ENCODE data around the gene SPNS3.

Gene SPNS3

GRCh38 chr17:4531988-4532736 is 98.4 kb downstream of the SPNS3 start:
- no peak for DNase-seq

- DNase-seq, result no peak
Observed at GRCh38 chr17:4532860-4533522, 99.3 kb downstream of the SPNS3 start.

- DNase-seq, result no peak
Observed at GRCh38 chr17:4533523-4534504, 100.1 kb downstream of the SPNS3 start.

GRCh38 chr17:4534515-4534914 is 100.8 kb downstream of the SPNS3 start:
- DNase-seq, result no peak

- no peak for DNase-seq
Observed at GRCh38 chr17:4534928-4535666, 101.4 kb downstream of the SPNS3 start.

- no peak for DNase-seq
Observed at GRCh38 chr17:4535667-4536258, 102.0 kb downstream of the SPNS3 start.

GRCh38 chr17:4536259-4536741 is 102.6 kb downstream of the SPNS3 start:
- no peak for DNase-seq

- no peak for DNase-seq
Observed at GRCh38 chr17:4536742-4537411, 103.1 kb downstream of the SPNS3 start.

Data from CD4-positive, alpha-beta T cell treated with Interleukin-17A for 4 hours (primary cell).